ENCODE data around the gene TMEM95. TPM values are rescaled to one million over a fixed set of nuclear protein-coding genes. Genes with fewer than 3 reads are reported as not detected.

Gene TMEM95
- total RNA-seq, 1 donor from 2014 or later = not detected

DNA sequence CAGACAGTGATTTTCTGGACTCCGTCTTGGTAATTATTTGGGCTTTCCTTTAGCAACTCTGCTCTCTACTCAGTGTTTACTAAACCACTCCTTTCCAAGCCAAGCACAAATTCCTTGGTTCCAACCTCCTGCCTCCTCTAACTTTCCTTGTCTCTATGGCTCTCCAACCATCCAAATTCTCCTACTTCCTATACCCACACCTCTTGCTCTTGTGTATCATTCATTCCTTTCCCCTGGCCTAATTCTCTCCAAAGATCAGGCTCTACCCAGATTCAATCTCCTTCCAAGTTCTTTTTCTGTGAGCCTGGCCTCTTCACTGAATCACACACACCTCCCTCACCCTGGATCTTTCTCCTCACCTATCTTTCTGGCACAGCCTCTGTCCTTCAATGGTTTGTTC is 26.9 kb upstream of the TMEM95 start:
- Histone ChIP-seq H3K4me3 (ENCODE audit: low read depth, low read length) (no peak overlapping the region), H3K36me3 (ENCODE audit: control insufficient read depth, insufficient read depth, low read length) (peaks cover 4% of the 10 kb centered on the region), H3K27me3 (ENCODE audit: control insufficient read depth, insufficient read depth, low read length) (no peaks in the 10 kb centered on the region)
- DNase-seq (ENCODE audit: low read depth) = no peak
- no peak for TF ChIP-seq CTCF (IDR thresholded peaks at IDR 0.05; ENCODE audit: insufficient read depth, low read length, poor library complexity, severe bottlenecking)

- no peak for DNase-seq (ENCODE audit: low read depth)
- H3K4me3 ChIP-seq (ENCODE audit: low read depth, low read length) = peak within 1 kb of the TSS; percentile 98
- TF ChIP-seq CTCF (IDR thresholded peaks at IDR 0.05; ENCODE audit: insufficient read depth, low read length, poor library complexity, severe bottlenecking) = peak; percentile 1
- H3K36me3 ChIP-seq (ENCODE audit: control insufficient read depth, insufficient read depth, low read length) = no peaks in the 10 kb centered on the region
- H3K27me3 ChIP-seq (ENCODE audit: control insufficient read depth, insufficient read depth, low read length) = no peaks in the 10 kb centered on the region
Measured at GRCh38 chr17:7328840-7329373, 26.0 kb upstream of the TMEM95 start, which contains the start of gene NEURL4. TSS of gene NEURL4 (minus strand) at chr17:7329335. CDS start at chr17:7329312, 23 bp downstream.

DNA sequence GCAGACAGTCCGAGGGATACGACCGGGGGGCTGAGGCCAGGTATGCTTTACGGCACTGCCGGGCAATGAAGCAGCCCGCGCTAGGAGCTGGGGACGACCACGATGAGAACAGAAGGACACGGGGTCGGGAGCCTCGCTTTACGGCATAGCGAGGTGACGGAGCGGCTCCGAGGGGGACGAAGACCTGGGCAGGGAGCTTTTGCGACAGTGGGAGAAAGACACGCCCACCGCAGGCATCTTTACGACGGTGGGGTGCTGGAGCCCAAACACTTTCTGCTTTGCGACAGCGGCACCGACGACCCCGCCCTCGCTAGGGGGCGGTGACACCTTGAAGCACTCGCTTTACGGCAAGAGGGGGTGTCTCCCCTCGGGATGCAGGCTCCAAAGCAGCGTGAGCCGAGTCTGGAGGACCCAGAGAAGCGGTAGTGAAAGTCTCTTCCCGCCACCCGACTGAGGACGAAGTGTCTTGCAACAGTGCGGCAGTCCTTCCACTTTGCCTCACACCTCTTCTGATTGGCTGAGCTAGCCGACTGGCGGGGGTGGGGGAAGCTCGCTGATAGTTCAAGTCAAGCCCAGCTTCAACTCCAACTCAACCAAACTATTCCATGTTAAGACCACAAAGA is 25.5 kb upstream of the TMEM95 start:
- no peaks in the 10 kb centered on the region for H3K27me3 ChIP-seq (ENCODE audit: control insufficient read depth, insufficient read depth, low read length)
- H3K36me3 ChIP-seq (ENCODE audit: control insufficient read depth, insufficient read depth, low read length) = no peaks in the 10 kb centered on the region
- peak; percentile 96 for DNase-seq (ENCODE audit: low read depth)
- peak overlapping the region; percentile 98 for H3K4me3 ChIP-seq (ENCODE audit: low read depth, low read length)
- TF ChIP-seq CTCF (IDR thresholded peaks at IDR 0.05; ENCODE audit: insufficient read depth, low read length, poor library complexity, severe bottlenecking) = no peak

DNA sequence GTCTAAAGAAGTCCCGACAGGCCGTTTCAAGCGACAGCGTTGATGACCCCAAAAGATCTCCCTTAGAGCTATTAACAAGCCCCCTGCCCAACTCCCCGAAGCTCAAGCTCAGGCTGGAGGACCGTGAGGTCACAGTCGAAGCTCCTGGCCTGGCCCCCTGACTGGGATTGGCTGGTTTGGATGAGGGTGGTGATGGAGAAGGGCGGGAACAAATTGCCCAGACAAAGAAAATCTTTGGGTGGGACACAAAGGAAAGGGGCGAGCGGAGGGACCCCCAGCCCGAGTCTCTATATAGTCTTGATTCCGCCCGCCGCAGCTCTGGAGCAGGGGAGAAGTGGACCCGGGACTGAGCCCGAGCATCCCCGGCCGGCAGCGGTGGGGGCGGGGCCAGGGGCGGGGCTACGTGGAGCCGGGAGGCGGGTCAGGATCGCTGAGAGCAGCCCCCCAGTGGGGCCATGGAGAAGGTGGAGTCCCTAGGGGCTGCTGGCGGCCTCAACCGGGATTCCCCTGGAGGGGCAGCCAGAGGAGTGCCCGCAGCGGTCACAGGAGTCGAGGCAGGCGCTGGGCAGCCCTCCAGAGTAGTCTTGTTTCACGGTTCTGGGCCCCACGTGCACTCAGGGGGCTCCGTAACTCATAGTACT is 24.8 kb upstream of the TMEM95 start:
- Histone ChIP-seq H3K27me3 (ENCODE audit: control insufficient read depth, insufficient read depth, low read length) (no peaks in the 10 kb centered on the region), H3K4me3 (ENCODE audit: low read depth, low read length) (peak overlapping the region; percentile 98), H3K36me3 (ENCODE audit: control insufficient read depth, insufficient read depth, low read length) (no peaks in the 10 kb centered on the region)
- DNase-seq (ENCODE audit: low read depth) = no peak
- TF ChIP-seq CTCF (IDR thresholded peaks at IDR 0.05; ENCODE audit: insufficient read depth, low read length, poor library complexity, severe bottlenecking) = no peak

GRCh38 chr17:7330638-7331015 is 24.3 kb upstream of the TMEM95 start:
- Histone ChIP-seq H3K27me3 (ENCODE audit: control insufficient read depth, insufficient read depth, low read length) (no peaks in the 10 kb centered on the region), H3K36me3 (ENCODE audit: control insufficient read depth, insufficient read depth, low read length) (no peaks in the 10 kb centered on the region), H3K4me3 (ENCODE audit: low read depth, low read length) (peak overlapping the region; percentile 98)
- no peak for TF ChIP-seq CTCF (IDR thresholded peaks at IDR 0.05; ENCODE audit: insufficient read depth, low read length, poor library complexity, severe bottlenecking)
- no peak for DNase-seq (ENCODE audit: low read depth)

All from kidney epithelial cell (primary cell).